ENCODE data around the gene SUMO3. TPM values are rescaled to one million over a fixed set of nuclear protein-coding genes. Genes with fewer than 3 reads are reported as not detected.
A peak's percentile ranks its signal among the peaks of the same experiment; 100 is the strongest.

Gene SUMO3
- total RNA-seq, 1 experiment from 2014 or later, result 125 TPM

DNA sequence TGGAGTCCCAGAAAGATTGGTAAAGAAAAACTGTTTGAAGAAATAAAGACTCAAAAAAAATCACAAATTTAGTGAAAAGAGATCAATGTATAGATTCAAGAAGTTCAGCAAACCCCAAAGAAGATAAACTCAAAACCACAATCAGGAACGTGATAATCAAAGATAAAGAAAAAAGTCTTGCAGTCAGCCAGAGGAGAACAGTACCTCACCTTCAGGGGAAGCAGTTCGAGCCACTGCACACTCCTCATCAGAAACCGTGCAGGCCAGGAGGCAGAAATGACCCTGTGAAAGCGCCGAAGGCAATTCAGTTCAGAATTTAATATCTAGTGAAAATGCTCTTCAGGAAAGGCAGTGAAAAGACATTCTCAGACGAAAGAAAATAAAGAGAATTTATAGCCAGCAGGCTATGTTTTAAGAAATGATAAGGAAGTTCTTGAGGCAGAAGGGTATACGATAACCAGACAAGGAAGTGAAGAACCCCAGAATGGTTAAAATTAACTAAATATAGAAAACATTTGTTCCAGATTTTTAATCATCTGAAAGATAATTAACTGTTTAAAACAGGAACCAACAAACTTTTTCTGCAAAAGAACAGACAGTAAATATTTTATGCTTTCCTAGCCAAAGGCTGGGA lies 13.5 kb upstream of the SUMO3 start:
- no peak for DNase-seq (ENCODE audit: low read depth)

DNA sequence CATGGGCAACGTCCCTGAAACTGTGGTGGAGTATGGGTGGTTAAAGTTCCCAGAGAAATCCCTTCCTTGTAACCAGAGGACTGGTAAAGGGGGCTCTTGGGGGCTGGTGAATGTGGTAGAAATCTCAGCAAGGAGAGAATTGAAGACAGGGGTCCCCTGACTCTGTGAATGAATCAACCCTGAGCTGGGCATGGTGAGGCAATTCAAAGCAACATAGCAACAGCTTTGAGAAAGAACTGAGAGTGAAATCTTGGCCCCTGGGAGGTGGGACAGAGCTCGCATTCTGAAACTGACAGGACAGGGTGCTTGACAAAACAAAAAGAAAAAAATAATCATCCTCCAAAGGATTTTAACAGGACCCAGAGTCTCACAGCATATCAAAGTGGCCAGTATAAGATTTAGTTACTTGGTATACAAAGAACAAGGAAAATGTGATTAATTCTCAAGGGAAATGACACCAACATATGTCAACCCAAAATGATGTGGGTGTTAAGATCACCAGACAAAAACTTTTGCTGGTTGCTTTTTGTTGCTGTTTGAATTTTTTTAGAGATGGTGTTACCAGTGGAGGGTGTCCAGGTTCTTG lies 11.7 kb upstream of the SUMO3 start:
- DNase-seq (ENCODE audit: low read depth), result no peak

DNA sequence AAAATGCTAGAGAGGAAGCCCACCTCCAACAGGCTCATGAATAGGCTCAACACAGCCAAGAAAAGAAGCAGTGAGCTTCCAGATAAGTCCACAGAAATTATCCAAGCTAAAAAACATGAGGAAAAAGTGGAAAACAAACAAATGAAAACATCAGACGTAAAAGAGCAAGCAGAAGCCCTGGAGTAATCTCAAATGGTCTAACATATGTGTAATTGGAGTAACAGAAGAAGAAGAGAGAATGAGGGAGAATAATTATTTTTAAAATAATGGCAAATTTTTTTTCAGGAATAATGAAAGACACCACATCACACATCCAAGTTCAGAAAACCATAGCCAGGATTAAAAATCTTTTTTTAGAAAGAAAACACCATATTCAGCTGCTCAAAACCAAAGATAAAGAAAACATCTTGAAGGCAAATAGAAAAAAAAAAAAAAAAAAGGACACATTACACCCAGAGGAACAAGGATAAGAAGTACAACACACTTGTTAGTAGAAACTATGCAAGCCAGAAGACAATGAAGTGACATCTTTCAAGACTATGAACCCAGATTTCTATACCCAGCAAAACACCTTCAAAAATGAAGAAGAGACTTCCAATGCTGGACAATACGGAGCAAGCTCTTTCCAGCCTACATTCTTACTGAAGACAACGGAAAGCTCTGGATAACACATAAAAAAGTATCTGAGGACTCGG lies 10.6 kb upstream of the SUMO3 start:
- no peak for DNase-seq (ENCODE audit: low read depth)

DNA sequence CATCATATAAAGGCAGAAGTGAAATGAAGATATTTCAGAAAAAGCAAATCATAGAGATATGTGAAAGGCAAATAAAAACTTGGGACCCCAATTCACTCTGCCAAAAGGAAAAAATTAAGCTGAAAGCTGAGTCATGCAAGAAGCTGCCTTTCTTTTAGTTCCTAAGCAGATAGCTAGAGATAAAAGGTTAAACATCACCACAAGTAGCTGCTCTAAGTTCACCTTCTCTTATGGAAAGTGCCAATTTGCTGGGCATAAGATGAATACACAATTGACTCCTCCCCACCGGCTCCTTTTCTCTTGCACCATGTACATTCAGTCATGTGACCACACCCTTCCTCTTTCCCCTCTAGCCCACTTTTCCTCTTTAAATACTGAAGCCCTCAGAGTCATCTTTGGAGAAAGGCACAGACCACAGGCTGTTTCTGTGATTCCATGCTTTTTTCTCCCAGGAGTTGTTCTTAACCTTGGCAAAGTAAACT lies 5.4 kb upstream of the SUMO3 start:
- no peak for DNase-seq (ENCODE audit: low read depth)

DNA sequence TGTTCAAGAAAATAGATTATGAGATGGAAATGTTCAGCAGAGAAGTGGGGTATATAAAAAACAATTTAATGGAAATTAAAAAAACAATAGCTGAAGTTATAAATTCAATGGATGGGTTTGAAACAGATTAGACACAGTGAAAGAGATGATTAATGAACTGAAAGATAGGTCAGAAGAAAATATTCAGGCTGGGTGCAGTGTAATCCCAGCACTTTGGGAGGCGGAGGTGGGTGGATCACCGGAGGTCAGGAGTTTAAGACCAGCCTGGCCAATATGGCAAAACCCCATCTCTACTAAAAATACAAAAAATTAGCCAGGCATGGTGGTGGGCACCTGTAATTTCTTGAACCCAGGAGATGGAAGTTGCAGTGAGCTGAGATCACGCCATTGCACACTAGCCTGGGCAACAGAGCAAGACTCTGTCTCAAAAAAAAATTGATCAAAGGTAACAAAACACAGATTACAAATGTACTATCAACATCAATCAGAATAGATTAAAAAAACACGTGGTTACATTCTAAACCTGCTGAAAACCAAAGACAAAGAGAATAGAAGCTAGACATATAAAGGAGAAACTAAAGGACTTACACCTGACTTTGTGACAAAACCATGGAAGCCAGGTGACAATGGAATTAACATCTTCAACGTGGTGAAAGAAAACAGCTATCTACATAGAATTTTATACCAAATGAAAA lies 4.8 kb upstream of the SUMO3 start:
- DNase-seq (ENCODE audit: low read depth), result no peak

DNA sequence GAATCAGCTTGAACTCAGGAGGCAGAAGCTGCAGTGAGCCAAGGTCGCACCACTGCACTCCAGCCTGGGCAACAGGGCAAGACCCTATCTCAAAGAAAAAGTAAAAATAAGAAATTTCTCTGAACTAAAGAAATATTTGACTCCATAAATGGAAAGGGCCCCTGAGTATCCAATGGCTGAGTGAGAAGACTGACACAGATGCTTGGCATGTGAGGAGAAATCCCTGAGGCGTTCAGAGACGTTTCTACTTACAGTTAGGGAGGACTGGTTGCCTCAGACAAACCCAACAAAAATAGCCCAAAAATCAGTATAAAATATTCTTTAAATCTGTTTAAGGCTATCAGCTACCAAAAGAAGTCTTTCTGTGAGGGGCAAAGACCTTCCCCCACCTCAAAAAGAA lies 3.0 kb upstream of the SUMO3 start:
- peak; percentile 29 for DNase-seq (ENCODE audit: low read depth)

DNA sequence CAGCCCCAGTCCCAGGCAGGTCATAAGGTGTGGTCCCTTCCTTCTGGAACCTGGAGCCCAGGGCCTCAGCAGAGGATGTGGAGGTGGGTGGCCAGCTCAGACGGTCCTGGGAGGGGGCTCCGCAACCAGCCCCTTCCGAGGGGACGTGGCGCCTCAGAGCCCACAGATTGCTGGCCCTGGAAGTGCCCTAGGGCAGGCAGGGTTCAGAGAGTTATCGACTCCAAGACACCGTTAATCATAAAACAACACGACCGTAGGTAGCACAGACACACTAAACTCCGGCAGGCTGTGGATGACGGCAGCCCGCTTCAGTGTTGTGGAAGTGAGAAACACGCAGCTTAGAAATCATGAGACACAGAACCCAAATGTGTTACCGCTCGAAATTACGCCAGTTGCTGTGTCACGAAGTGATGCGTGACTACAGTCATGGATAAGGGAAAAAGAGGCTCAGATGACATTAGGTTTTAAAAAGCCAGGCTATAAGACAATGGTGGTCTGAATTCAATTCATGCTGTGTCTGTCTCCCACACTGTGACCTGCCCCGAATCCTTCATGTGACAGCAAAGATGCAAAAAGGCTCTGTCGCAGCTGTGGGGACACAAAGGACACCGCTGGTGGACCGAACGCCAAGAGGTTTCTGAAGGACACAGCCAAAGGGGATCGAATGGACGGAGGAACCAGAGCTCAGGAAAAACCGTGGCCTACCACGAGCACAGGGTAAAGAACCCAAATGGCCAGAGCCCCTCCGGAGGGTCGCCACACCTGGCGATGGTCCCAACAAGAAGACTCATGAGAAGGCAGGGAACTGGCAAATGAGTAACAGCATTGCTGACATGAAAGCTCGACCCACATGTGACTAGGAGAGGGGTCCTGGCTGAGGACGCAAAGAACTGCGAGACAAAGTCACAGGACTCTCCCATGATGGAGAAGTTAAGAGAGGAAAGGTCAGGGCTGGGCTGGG lies 1.7 kb upstream of the SUMO3 start:
- no peak for DNase-seq (ENCODE audit: low read depth)

DNA sequence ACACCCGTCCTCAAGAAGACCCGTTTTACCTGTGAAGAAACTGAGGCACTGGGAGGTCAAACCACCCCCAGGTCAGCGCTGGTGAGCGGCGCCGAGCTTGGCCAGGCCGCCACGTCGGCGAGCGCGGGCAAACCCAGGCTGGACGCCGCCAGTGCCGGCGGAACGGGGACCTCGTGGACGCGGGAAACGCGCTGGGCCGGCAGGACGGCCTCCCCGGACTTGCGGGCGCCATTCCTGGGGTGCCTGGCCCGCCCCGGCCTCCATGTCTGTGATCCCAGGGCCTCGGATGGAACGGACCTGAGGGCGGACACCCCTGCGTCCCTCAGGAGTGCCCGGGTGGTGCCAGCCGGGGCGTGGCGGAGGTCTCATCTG lies 764 bp upstream of the SUMO3 start:
- no peak for DNase-seq (ENCODE audit: low read depth)

DNA sequence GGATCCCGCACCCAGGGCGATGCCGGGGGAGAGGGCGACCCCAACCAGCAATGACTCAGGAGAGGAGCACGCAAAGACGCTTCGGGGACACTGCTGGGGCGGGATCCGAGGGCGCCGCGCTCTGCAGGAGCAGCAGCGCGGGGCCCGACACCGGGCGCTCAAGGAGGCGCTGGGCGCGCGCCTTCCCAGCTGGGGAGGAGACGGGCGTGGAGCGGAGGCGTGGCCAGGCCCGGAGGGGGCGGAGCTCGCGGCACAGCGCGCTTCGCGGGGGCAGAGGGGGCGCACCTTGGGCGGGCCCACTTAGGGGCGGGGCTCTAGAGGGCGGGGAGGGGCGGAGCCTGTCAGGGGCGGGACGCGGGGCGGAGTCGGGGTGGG lies 369 bp downstream of the SUMO3 start:
- peak; percentile 80 for DNase-seq (ENCODE audit: low read depth)

DNA sequence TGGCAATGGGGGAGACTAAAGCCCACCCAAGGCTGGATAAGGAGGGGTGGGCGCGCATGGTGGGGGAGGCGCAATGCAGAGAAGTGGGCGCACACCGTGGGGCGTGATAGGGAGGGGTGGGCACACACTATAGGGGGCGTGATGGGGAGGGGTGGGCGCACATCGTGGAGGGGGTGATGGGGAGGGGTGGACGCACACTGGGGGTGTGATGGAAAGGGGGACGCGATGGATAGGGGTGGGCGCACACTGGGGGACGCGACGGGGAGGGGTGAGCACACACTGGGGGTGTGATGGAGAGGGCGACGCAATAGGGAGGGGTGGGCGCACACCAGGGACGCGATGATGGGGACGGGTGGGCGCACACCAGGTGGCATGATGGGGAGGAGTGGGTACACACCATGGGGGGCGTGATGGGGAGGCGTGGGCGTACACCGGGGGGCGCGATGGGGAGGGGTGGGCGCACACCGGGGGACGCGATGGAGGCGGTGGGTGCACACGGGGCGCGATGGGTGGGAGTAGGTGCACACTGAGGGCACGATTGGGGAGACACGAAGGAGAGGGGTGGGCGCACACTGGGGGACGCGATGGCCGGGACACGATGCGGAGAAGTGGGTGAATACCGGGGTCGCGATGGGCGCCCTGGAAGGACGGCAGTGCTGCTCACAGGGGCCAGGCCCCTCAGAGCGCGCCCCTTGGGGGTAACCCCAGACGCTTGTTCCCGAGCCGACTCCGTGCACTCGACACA lies 929 bp downstream of the SUMO3 start:
- DNase-seq (ENCODE audit: low read depth), result no peak

DNA sequence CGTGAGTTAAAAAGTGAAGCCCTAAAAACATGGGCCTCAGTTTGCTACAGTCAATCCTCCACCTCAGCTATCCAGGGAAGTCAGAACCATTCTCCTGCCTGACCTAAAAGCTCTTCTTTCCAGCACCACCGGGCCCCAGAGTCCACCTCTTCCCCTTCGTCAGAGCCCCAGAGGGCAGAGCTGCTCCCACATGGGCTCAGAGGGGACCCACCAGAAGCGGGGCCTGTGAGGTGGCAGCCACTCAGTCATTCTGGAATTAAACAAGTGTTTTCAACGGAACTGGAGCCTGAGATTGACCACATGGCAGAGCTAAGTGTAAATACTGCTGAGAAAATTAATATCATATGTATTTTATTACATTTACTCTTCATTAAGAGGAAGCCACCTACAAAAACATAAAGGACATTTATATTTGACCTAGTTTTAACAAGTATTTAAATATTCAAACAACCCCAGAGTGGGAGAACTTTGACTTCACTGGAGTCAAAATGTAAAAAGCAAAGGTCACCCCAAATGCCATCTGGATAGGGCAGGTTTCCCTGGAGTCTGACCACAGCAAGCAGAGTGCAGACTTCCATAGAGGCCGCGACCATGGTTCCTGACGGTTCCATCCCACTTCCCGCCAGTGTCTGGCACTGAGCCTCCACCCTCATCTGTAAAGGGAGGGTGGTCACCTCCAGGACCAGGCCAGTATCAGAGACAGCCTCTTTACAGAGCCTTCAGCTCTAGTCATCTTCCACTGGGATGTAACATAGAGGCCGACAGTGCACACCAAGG lies 1.8 kb downstream of the SUMO3 start:
- no peak for DNase-seq (ENCODE audit: low read depth)

DNA sequence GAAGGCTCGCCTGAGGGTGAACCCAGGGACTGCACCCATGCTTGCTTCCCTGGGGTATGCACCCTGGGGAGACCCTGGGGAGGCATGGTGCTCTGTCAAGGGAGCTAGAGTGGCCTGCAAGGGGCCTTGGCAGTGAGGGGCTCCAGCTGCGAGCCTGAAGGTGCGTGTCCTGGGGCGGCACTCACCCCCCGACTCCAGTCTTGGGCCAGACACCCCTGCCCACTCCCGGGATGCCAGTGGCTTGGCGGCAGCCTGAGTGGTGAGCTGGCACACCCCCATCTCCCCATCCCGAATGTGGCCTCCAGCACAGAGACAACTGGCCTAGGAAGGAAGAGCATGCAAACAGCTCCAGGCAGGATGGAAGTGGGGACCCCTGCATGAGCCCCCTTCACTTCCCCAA lies 2.6 kb downstream of the SUMO3 start:
- DNase-seq (ENCODE audit: low read depth), result no peak

DNA sequence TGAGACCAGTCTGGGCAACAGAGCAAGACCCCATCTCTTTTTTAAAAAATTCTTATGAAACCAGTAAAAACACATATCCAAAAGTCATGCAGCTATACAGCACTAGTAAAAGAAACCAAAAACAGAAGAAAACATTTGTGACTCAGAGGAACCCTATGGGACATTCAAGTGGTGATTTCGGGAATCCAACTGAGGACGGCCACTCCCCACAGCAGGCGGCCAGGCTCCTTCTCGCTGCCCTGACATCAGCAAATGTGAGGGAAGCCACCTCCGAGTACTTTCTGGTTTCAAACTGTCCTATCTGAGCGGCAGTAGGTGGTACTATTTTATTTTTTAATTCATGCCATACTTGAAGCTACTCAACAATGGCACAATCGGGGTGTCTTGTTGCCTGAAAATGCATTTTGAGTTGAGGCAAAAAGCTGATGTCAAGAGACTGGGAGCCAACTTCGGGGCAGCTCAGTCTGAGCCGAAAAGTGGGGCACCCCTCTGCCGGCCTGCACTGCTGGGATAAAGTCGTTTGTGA lies 3.3 kb downstream of the SUMO3 start:
- DNase-seq (ENCODE audit: low read depth), result peak; percentile 43

DNA sequence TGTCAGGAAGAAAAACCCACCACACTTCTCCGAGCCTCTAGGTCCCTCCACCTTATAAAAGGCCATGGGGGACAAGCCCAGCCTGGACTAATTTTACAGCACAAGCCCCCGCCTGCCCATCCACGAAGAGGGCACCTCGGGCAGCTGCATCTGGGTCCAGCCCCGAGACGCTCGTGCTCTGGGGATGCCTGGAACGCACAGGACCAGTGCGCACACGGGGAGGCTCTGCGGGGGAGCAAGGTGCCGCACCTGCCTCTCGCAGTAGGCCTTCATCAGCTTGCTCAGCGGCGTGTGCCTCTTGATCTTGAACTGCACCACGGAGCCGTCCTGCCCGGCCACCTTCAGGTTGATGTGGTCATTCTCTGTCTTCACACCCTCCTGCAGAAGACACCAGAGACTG lies 4.1 kb downstream of the SUMO3 start:
- DNase-seq (ENCODE audit: low read depth), result no peak

DNA sequence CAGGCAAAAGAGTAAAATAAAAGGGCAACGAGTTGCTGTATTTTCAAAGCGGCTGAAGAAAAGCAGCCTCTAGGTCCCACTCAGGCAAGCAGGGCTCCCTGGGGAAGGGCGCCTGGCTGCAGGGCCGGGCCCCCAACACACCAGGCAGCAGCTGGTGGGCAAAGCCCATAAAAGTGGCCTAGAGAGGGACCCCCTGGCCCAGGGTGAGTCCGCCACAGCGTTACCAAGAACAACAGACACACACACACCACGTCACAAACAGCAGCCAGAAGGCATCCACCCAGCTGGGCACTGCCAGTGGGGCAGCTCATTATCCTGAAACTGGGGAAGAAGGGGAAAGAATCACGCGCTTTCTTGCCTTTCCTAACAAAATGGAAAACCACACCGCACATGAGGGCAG lies 4.7 kb downstream of the SUMO3 start:
- no peak for DNase-seq (ENCODE audit: low read depth)

DNA sequence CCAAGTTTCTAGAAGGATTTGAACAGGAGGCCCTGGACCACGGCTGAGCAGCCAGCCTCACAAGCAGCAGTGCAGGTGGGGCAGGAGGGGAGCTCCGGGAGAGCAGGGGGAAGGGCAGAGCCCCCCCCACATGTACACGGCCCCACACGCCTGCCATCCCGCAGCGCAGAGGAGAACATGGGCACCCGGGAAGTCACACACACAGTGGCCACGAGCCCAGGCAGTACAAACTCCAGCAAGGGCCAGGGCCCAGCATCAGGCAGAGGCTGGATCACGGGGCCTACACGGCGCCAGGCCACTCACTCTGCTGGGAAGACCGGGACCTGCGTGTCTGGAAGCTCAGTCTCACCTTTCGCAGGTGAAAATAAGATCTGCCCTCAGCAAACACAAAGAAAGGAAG lies 5.2 kb downstream of the SUMO3 start:
- DNase-seq (ENCODE audit: low read depth), result no peak

DNA sequence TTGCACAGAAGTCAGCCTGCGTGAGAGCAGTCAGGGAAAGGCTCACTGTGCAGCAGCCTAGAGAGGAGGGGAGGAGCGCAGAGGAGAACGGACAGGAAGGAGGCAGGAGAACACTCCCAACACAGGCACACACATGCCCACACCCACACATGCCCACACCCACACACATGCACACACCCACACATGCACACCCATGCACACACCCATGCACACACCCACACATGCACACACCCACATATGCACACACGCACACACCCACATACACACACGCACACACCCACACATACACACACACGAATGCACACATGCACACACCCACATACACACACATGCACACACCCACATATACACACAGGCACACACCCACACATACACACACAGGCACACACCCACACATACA lies 7.1 kb downstream of the SUMO3 start:
- no peak for DNase-seq (ENCODE audit: low read depth)

DNA sequence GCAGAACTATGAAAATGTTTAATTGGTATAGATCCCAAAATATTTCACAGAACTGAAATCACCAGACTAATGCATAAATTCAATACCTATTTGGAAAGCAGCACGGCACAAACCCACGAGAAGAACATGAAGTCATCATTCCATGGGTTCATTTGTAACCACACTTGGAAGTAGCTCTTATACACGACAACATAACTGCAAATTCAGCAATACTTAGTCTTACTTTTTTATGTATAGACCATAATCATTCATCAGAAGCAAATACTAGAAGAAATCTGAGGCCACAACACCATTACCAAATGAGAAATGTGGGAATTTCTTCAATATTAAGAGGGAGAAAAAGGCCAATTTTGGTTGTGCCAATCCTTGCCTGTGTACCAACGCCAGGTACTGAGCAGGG lies 12.0 kb downstream of the SUMO3 start:
- DNase-seq (ENCODE audit: low read depth), result no peak

DNA sequence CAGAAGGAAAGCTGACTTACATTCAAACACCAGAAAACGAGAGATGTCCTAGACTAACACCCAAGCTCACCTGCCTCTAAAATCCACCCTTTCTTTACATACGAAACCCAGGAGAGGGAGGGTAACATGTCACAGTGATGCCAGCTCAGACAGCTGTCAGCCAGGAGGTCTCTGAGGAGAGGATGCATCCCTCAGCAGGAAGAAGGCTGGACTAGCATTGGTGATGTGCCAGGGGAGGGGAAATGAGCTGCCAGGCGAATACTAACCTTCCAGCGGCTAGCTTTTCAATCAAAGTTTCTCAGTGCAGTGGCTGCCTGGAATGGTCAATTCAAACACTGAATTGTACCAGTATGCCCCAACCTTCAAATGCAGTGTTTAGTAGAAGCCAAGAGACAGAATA lies 12.6 kb downstream of the SUMO3 start:
- no peak for DNase-seq (ENCODE audit: low read depth)

DNA sequence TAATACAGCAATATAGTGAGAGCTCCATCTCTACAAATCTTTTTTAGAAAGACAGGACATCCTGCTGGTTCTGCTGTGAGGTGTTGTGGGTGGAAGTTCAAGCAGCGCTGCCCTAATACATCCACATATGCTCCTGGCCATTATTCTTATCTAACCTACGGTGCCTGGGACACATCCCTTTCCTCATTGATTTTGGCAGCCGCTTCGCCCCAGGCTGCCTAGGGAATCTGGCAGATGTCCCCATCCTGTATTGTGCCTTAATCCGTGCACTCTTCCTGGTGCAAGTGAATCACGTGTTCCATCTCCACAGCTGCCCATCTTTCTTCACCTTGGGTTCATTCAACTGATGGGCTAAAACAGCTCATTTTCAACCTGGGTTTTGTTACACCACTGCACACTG lies 13.1 kb downstream of the SUMO3 start:
- DNase-seq (ENCODE audit: low read depth), result no peak

Measured in LHCN-M2 (cell line).